K562 (cell line): ENCODE results near the gene PARK7. TPM values are rescaled to one million over a fixed set of nuclear protein-coding genes. Genes with fewer than 3 reads are reported as not detected.
A peak's percentile ranks its signal among the peaks of the same experiment; 100 is the strongest.

Experiments used
- ARID4B ChIP-seq: sonication (generic); formaldehyde crosslinking; IDR thresholded peaks from 2 replicates; pipeline ENCODE4 v1.8.0; 2022; ENCODE audit warnings: mild to moderate bottlenecking, missing genetic modification reagents
- ATF3 ChIP-seq, 2 experiments: fragments of 450-650 bp in 1 of 2; sonication (generic) in 1 of 2; formaldehyde crosslinking in 1 of 2; IDR thresholded peaks in 1 of 2; conservative IDR thresholded peaks in 1 of 2; 2 replicates each; pipeline versions ENCODE4 v1.6.1 to v1.8.1; 2016 to 2023; ENCODE audit warnings: mild to moderate bottlenecking in 2 of 2, moderate library complexity in 2 of 2, inconsistent platforms in 1 of 2, missing genetic modification reagents in 1 of 2
- CC2D1A ChIP-seq: fragments of 450-650 bp; IDR thresholded peaks from 2 replicates; pipeline ENCODE4 v1.6.1; 2017; ENCODE audit warnings: mild to moderate bottlenecking
- CEBPB ChIP-seq: fragments of 450-650 bp; IDR thresholded peaks from 2 replicates; pipeline ENCODE4 v1.6.1; 2016; ENCODE audit warnings: missing genetic modification characterization, missing compliant biosample characterization
- DDX20 ChIP-seq: fragments of 450-650 bp; IDR thresholded peaks from 2 replicates; pipeline ENCODE4 v1.6.1; 2016; ENCODE audit warnings: missing genetic modification characterization, low read depth, mild to moderate bottlenecking, missing compliant biosample characterization, moderate library complexity
- FOXP4 ChIP-seq: sonication (generic); formaldehyde crosslinking; IDR thresholded peaks from 2 replicates; pipeline ENCODE4 v1.8.0; 2022; ENCODE audit warnings: mild to moderate bottlenecking, missing genetic modification reagents, borderline replicate concordance
- HOXB6 ChIP-seq: fragments of 250-450 bp; sonication (Bioruptor Pico); IDR thresholded peaks from 2 replicates; pipeline ENCODE4 v1.5.1; 2022; ENCODE audit warnings: mild to moderate bottlenecking, borderline replicate concordance
- MYNN ChIP-seq, 2 experiments: sonication (generic); formaldehyde crosslinking in 1 of 2; IDR thresholded peaks; 2 replicates each; pipeline versions ENCODE4 v1.5.0 to v1.6.1; 2016 to 2020; ENCODE audit warnings: antibody characterized with exemption in 1 of 2, missing genetic modification reagents in 1 of 2
- NCOA1 ChIP-seq: fragments of 450-650 bp; IDR thresholded peaks from 2 replicates; pipeline ENCODE4 v1.6.1; 2016; ENCODE audit warnings: low read depth
- PRMT5 ChIP-seq: sonication (generic); formaldehyde crosslinking; IDR thresholded peaks from 2 replicates; pipeline ENCODE4 v1.5.0; 2020; ENCODE audit warnings: missing genetic modification reagents
- SIRT6 ChIP-seq: IDR thresholded peaks from one replicate; pipeline ENCODE4 v1.6.1; 2012; ENCODE audit warnings: low read depth, mild to moderate bottlenecking, control low read depth, inconsistent platforms, low read length, moderate library complexity
- SMAD3 ChIP-seq: fragments of 450-650 bp; formaldehyde crosslinking; conservative IDR thresholded peaks from 2 replicates; pipeline ENCODE4 v1.4.0; 2020; ENCODE audit warnings: mild to moderate bottlenecking
- polyA plus RNA-seq, 8 experiments: library from polyadenylated mRNA; depleted of rRNA in 4 of 8; stranded (reverse) in 5 of 8; unstranded in 3 of 8; fragments of >200 nt; fragmentation: Nextera tagmentation in 2 of 8; fragmentation: Illumina TruSeq in 1 of 8; extraction: Ambion mirVana in 2 of 8; extraction: Trizol in 1 of 8; gene quantifications; 2 replicates each; pipeline versions ENCODE4 v1.2.1 to v1.2.3, GENCODE V29; 2011 to 2014; ENCODE audit warnings: inconsistent platforms in 1 of 8, missing spikeins in 1 of 8
- total RNA-seq, 7 experiments: library from RNA; depleted of rRNA in 6 of 7; stranded (reverse); fragments of >200 nt in 6 of 7; fragmentation: Illumina TruSeq in 2 of 7; extraction: Trizol in 2 of 7; gene quantifications; 2 replicates each; pipeline versions ENCODE4 v1.2.1 to v1.2.3, GENCODE V29; 2011 to 2021; ENCODE audit warnings: low replicate concordance in 1 of 7
- TF ChIP-seq, protein P1 (sequence below): IDR thresholded peaks from 3 replicates; pipeline ENCODE4 v1.6.1; 2011; ENCODE audit warnings: borderline replicate concordance, mild to moderate bottlenecking, moderate library complexity; ENCODE audit not compliant: insufficient read length; ENCODE audit errors: extremely low read depth
- TF ChIP-seq, protein P2 (sequence below): sonication (generic); formaldehyde crosslinking; IDR thresholded peaks from 2 replicates; pipeline ENCODE4 v1.8.1; 2023; ENCODE audit warnings: mild to moderate bottlenecking, missing genetic modification reagents

The PARK7 gene
- total and polyA plus RNA-seq, 9 of the 15 experiments (the other 6 are each of a cell fraction or from before 2014, with no cell fraction given): 374 to 1,298 (median 484) TPM

DNA sequence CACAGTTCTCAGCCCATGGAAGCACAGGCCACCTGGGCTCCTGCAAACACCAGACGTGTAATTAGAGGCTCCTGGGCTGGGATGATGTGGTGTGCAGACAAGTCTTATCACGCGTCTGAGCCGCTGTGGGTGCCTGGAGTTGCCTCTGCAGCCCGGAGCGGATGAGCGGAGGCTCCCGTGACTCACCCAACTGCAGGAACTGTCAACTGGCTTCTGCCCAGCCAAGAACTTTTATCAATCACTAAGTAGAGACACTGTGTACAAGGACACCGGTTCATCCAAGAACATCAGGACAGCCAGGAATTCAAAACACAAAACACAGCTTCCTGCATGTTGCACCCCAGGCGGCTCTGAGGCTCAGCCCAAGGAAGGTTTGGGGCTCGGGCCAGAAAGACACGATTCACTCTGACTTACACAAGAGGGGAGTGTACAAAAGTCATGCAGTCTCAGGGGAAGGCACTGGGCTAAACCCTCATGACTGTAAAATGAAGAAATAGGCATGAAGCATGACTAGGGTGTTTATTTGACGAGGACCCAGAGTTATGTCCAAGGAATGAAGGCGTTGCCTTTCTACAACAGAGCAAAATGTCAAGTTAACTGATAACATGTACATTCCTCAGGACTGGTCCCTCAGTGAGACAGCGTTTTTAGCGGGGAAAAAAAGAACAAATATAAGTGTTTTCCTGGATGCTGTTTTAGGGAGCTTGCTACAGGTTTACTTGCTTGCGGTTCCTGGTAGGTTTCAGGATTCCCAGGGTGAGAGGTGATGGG is 43.5 kb downstream of the PARK7 start (continued):
- TF ChIP-seq ARID4B (CRISPR knock-in tag) (no peak), DDX20 (tag) (no peak), CC2D1A (peak; percentile 68; the same call in 1 of the 2 replicates), MYNN (IDR thresholded peaks at IDR 0.05) (peak; percentile 85), MYNN (CRISPR knock-in tag; IDR thresholded peaks at IDR 0.05) (no peak), NCOA1 (peak; percentile 81; the same call in 1 of the 2 replicates), CEBPB (peak; percentile 89), SIRT6 (no peak), SMAD3 (CRISPR knock-in tag) (no peak), PRMT5 (no peak), ATF3 (IDR thresholded peaks at IDR 0.05) (peak; percentile 90), ATF3 (CRISPR knock-in tag; conservative IDR thresholded peaks at IDR 0.05) (peak; percentile 84), HOXB6 (no peak), FOXP4 (CRISPR knock-in tag) (peak; percentile 18; the same call in 1 of the 2 replicates)
- TF ChIP-seq, protein P1, sequence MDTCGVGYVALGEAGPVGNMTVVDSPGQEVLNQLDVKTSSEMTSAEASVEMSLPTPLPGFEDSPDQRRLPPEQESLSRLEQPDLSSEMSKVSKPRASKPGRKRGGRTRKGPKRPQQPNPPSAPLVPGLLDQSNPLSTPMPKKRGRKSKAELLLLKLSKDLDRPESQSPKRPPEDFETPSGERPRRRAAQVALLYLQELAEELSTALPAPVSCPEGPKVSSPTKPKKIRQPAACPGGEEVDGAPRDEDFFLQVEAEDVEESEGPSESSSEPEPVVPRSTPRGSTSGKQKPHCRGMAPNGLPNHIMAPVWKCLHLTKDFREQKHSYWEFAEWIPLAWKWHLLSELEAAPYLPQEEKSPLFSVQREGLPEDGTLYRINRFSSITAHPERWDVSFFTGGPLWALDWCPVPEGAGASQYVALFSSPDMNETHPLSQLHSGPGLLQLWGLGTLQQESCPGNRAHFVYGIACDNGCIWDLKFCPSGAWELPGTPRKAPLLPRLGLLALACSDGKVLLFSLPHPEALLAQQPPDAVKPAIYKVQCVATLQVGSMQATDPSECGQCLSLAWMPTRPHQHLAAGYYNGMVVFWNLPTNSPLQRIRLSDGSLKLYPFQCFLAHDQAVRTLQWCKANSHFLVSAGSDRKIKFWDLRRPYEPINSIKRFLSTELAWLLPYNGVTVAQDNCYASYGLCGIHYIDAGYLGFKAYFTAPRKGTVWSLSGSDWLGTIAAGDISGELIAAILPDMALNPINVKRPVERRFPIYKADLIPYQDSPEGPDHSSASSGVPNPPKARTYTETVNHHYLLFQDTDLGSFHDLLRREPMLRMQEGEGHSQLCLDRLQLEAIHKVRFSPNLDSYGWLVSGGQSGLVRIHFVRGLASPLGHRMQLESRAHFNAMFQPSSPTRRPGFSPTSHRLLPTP: no peak
- TF ChIP-seq, protein P2, sequence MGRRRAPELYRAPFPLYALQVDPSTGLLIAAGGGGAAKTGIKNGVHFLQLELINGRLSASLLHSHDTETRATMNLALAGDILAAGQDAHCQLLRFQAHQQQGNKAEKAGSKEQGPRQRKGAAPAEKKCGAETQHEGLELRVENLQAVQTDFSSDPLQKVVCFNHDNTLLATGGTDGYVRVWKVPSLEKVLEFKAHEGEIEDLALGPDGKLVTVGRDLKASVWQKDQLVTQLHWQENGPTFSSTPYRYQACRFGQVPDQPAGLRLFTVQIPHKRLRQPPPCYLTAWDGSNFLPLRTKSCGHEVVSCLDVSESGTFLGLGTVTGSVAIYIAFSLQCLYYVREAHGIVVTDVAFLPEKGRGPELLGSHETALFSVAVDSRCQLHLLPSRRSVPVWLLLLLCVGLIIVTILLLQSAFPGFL: no peak
